PFSK-1 (cell line): ENCODE data around the gene ERBB4.

Experiments
- FOXP2 ChIP-seq: optimal IDR thresholded peaks from 2 replicates; pipeline ENCODE3; 2011; ENCODE audit warnings: borderline replicate concordance, control low read depth, inconsistent platforms; ENCODE audit not compliant: insufficient read depth; ENCODE audit errors: extremely low read length, extremely low read depth
- POLR2AphosphoS5 ChIP-seq: IDR thresholded peaks from 2 replicates; pipeline ENCODE4 v1.6.1; 2012; ENCODE audit warnings: low read depth, mild to moderate bottlenecking, control low read depth, low read length, moderate library complexity
- REST ChIP-seq, 2 experiments: IDR thresholded peaks; 2 replicates each; pipeline versions ENCODE4 v1.6.1 to v1.8.0; 2011 to 2012; ENCODE audit warnings: low read depth in 2 of 2, low read length in 2 of 2, control low read depth in 1 of 2, inconsistent platforms in 1 of 2, mild to moderate bottlenecking in 1 of 2, moderate library complexity in 1 of 2; ENCODE audit not compliant: insufficient read depth in 1 of 2
- SIN3A ChIP-seq: IDR thresholded peaks from 2 replicates; pipeline ENCODE4 v1.6.1; 2012; ENCODE audit warnings: mild to moderate bottlenecking, low read length, moderate library complexity, borderline replicate concordance; ENCODE audit not compliant: insufficient read depth
- TAF1 ChIP-seq: IDR thresholded peaks from 2 replicates; pipeline ENCODE4 v1.6.1; 2012; ENCODE audit warnings: low read length, control low read depth, borderline replicate concordance; ENCODE audit not compliant: insufficient read depth

ERBB4 gene

DNA sequence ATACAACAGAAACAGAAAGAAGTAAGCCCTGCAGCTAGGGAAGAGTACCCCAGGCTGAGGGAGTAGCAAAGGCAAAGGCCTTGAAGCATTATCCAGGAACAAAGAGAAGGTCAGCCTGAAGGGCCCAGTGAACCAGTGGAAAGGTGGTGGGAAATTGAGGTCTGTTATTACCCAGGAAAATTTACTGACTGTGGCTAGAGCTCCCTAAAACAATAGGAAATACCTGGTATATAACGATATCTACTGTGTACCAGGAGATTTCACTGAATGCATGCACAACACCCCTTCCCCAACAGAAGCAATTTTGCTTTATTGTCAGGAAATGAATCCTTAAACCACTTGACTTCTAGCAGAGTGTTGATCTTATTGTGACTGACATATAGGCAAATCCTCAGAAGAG lies 365.3 kb downstream of the ERBB4 start:
- TF ChIP-seq TAF1, result no peak
- no peak for TF ChIP-seq SIN3A
- TF ChIP-seq POLR2AphosphoS5, result no peak
- TF ChIP-seq REST (IDR thresholded peaks at IDR 0.05; ENCODE audit: insufficient read depth in 1 of 2, low read depth in 2 of 2, low read length in 2 of 2), result no peak
- no peak for TF ChIP-seq FOXP2

- TF ChIP-seq SIN3A (no peak), REST (IDR thresholded peaks at IDR 0.05; ENCODE audit: insufficient read depth in 1 of 2, low read depth in 2 of 2, low read length in 2 of 2) (no peak), POLR2AphosphoS5 (no peak), FOXP2 (no peak), TAF1 (no peak)
Measured at GRCh38 chr2:212170382-212170781, 368.2 kb downstream of the ERBB4 start.

DNA sequence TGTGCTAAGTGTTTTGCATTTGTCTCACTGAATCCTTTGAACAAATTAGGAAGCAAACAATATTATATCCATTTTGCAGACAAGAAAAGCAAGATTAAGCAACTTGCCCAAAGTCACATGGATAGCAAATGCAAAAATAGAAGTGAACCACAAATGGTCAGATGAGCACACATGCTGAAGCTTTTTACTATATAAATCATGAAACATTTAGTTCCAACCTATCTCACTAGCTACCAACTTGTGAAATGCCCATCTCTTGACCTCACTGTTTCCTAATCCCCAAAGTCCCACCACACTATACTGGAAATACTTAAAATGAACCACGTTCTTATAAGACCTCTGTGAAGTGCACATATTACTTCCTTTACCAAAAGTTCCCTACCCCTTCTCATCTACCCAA lies 380.5 kb downstream of the ERBB4 start:
- TF ChIP-seq REST (IDR thresholded peaks at IDR 0.05; ENCODE audit: insufficient read depth in 1 of 2, low read depth in 2 of 2, low read length in 2 of 2), result no peak

DNA sequence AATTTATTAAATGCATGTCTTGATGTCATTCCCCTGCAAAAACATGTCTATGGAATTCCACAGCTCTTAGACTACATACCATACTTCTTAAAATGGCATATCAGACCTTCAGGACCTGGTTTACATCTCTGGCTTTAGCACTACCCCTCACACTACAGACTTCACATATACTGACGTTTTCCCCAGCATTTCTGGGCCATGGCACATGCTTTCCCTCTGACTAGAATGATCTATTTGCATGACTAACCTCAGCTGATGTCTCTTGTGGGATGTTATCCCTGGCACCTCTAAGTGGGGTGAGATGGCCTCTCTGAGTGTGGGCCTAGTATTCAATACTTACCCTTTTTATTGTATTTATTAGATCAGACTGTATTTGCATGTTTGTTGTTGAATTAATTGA lies 381.6 kb downstream of the ERBB4 start:
- TF ChIP-seq TAF1 (no peak), POLR2AphosphoS5 (no peak), SIN3A (no peak), REST (IDR thresholded peaks at IDR 0.05; ENCODE audit: insufficient read depth in 1 of 2, low read depth in 2 of 2, low read length in 2 of 2) (no peak), FOXP2 (no peak)

- no peak for TF ChIP-seq TAF1
- no peak for TF ChIP-seq POLR2AphosphoS5
- no peak for TF ChIP-seq REST (IDR thresholded peaks at IDR 0.05; ENCODE audit: insufficient read depth in 1 of 2, low read depth in 2 of 2, low read length in 2 of 2)
- no peak for TF ChIP-seq FOXP2
- no peak for TF ChIP-seq SIN3A
Measured at GRCh38 chr2:212156088-212156487, 382.5 kb downstream of the ERBB4 start.
